GM21423 (cell line): ENCODE data around the gene PPFIBP1.
A peak's percentile ranks its signal among the peaks of the same experiment; 100 is the strongest.

Experiments
- ATAC-seq: cut with Tn5 transposase; IDR thresholded peaks from one replicate; pipeline ENCODE4 v1.9.1; 2021; ENCODE audit warnings: mild to moderate bottlenecking, moderate library complexity; ENCODE audit not compliant: unreplicated experiment

Gene PPFIBP1

GRCh38 chr12:27511723-27512045, 12.3 kb upstream of the PPFIBP1 start:
- ATAC-seq: no peak

- no peak for ATAC-seq
Measured at GRCh38 chr12:27513155-27513824, 10.7 kb upstream of the PPFIBP1 start.

GRCh38 chr12:27515671-27516070, 8.3 kb upstream of the PPFIBP1 start:
- no peak for ATAC-seq

GRCh38 chr12:27516625-27517024, 7.4 kb upstream of the PPFIBP1 start:
- no peak for ATAC-seq

- no peak for ATAC-seq
Measured at GRCh38 chr12:27517546-27517945, 6.5 kb upstream of the PPFIBP1 start.

- no peak for ATAC-seq
Measured at GRCh38 chr12:27517961-27518665, 5.9 kb upstream of the PPFIBP1 start.

GRCh38 chr12:27521066-27521465, 2.9 kb upstream of the PPFIBP1 start:
- no peak for ATAC-seq

GRCh38 chr12:27521981-27522380, 2.0 kb upstream of the PPFIBP1 start:
- ATAC-seq: no peak

- peak; percentile 11 for ATAC-seq
Measured at GRCh38 chr12:27523305-27523641, 733 bp upstream of the PPFIBP1 start.

GRCh38 chr12:27524494-27524835, 459 bp downstream of the PPFIBP1 start:
- peak; percentile 5 for ATAC-seq

GRCh38 chr12:27524839-27525753, 1.1 kb downstream of the PPFIBP1 start:
- no peak for ATAC-seq

GRCh38 chr12:27527512-27527911, 3.5 kb downstream of the PPFIBP1 start:
- ATAC-seq: no peak

GRCh38 chr12:27528788-27529187, 4.8 kb downstream of the PPFIBP1 start:
- no peak for ATAC-seq

GRCh38 chr12:27530157-27530922, 6.3 kb downstream of the PPFIBP1 start:
- ATAC-seq: no peak

- ATAC-seq: no peak
Measured at GRCh38 chr12:27531896-27532295, 7.9 kb downstream of the PPFIBP1 start.

GRCh38 chr12:27534060-27534764, 10.2 kb downstream of the PPFIBP1 start:
- ATAC-seq: peak; percentile 67

- ATAC-seq: peak; percentile 30
Measured at GRCh38 chr12:27534765-27535161, 10.8 kb downstream of the PPFIBP1 start.

- ATAC-seq: no peak
Measured at GRCh38 chr12:27535318-27535717, 11.3 kb downstream of the PPFIBP1 start.

- no peak for ATAC-seq
Measured at GRCh38 chr12:27537855-27538675, 14.1 kb downstream of the PPFIBP1 start.

- no peak for ATAC-seq
Measured at GRCh38 chr12:27539191-27539631, 15.2 kb downstream of the PPFIBP1 start.
